OCI-LY7 (cell line): ENCODE results near the gene PEX3. TPM values are rescaled to one million over a fixed set of nuclear protein-coding genes. Genes with fewer than 3 reads are reported as not detected.
A peak's percentile ranks its signal among the peaks of the same experiment; 100 is the strongest.

Experiments
- BruUV-seq: library from RNA; stranded (reverse); fragments of 400-500 nt; replicated peaks from 2 replicates; lab custom pipeline; 2021; lab: Mats Ljungman, UMichigan
- CTCF ChIA-PET: fragments of 300-600 bp; sonication (Branson Sonifier 250); formaldehyde crosslinking; loops from one replicate; lab custom pipeline; 2022; ENCODE audit warnings: antibody characterized with exemption; ENCODE audit not compliant: unreplicated experiment; lab: Charles Lee
- POLR2A ChIA-PET: fragments of 300-600 bp; sonication (Branson Sonifier 250); formaldehyde crosslinking; loops from one replicate; lab custom pipeline; 2022; ENCODE audit warnings: antibody characterized with exemption; lab: Charles Lee
- DNase-seq: peaks from one replicate; pipeline ENCODE4 v3.0.0-alpha.2; 2015; ENCODE audit warnings: low spot score
- H2AFZ ChIP-seq: fragments of 200-600 bp; sonication (generic), shearing (Covaris generic); 2 replicates; pipeline ENCODE4 v1.6.1; 2014; ENCODE audit warnings: mild to moderate bottlenecking, antibody characterized with exemption, low read length, moderate library complexity
- H3K27ac ChIP-seq: fragments of 200-600 bp; sonication (generic); 2 replicates; pipeline ENCODE4 v1.5.1; 2014; ENCODE audit warnings: mixed run types, low read depth, mild to moderate bottlenecking, moderate library complexity, low read length, inconsistent platforms; ENCODE audit not compliant: poor library complexity, severe bottlenecking
- H3K36me3 ChIP-seq: fragments of 200-600 bp; sonication (generic); 2 replicates; pipeline ENCODE4 v1.6.1; 2014; ENCODE audit warnings: mild to moderate bottlenecking, antibody characterized with exemption, low read length, moderate library complexity, mixed read lengths; ENCODE audit not compliant: insufficient read depth
- H3K4me1 ChIP-seq: fragments of 200-600 bp; sonication (generic); 2 replicates; pipeline ENCODE4 v1.5.1; 2014; ENCODE audit warnings: mild to moderate bottlenecking, low read length; ENCODE audit not compliant: insufficient read depth, poor library complexity, severe bottlenecking
- H3K4me2 ChIP-seq: fragments of 200-600 bp; sonication (generic); 2 replicates; pipeline ENCODE4 v1.6.1; 2014; ENCODE audit warnings: mild to moderate bottlenecking, low read length
- H3K4me3 ChIP-seq: fragments of 200-600 bp; sonication (generic); 2 replicates; pipeline ENCODE4 v1.5.1; 2014; ENCODE audit warnings: mild to moderate bottlenecking, low read depth, low read length; ENCODE audit not compliant: poor library complexity, severe bottlenecking
- H3K79me2 ChIP-seq: fragments of 200-600 bp; sonication (generic); 2 replicates; pipeline ENCODE4 v1.6.1; 2016; ENCODE audit warnings: low read depth, mild to moderate bottlenecking, low read length, moderate library complexity, mixed read lengths; ENCODE audit not compliant: insufficient read depth
- H3K9me2 ChIP-seq: fragments of 200-600 bp; sonication (generic); 2 replicates; pipeline ENCODE4 v1.6.1; 2016; ENCODE audit warnings: mild to moderate bottlenecking, low read length, mixed read lengths; ENCODE audit not compliant: insufficient read depth
- H3K9me3 ChIP-seq: fragments of 200-600 bp; sonication (generic); 2 replicates; pipeline ENCODE4 v1.6.1; 2014; ENCODE audit warnings: mild to moderate bottlenecking, mixed run types, low read length, mixed read lengths
- H4K20me1 ChIP-seq: fragments of 200-600 bp; sonication (generic); 2 replicates; pipeline ENCODE4 v1.6.1; 2014; ENCODE audit warnings: mild to moderate bottlenecking, antibody characterized with exemption, low read length, moderate library complexity, mixed read lengths; ENCODE audit not compliant: insufficient read depth
- CTCF ChIP-seq: fragments of 200-600 bp; sonication (generic); conservative IDR thresholded peaks from 2 replicates; pipeline ENCODE4 v1.5.1; 2014; ENCODE audit warnings: mild to moderate bottlenecking, antibody characterized with exemption, low read length, moderate library complexity, mixed read lengths
- EZH2phosphoT487 ChIP-seq: fragments of 200-600 bp; sonication (generic); IDR thresholded peaks from 2 replicates; pipeline ENCODE4 v1.6.1; 2018; ENCODE audit warnings: low read depth, borderline replicate concordance, mild to moderate bottlenecking, mixed run types, antibody characterized with exemption, low read length, moderate library complexity, mixed read lengths
- intact Hi-C: fragments of 100-400 bp; cut with micrococcal nuclease; formaldehyde crosslinking; loops from one replicate; pipeline ENCODE4 v1.10.0; 2022; ENCODE audit not compliant: unreplicated experiment
- total RNA-seq, 2 experiments: library from RNA; depleted of rRNA in 1 of 2; stranded (reverse); fragments of >200 nt in 1 of 2; shearing (Covaris generic) in 1 of 2; gene quantifications; 2 replicates each; pipeline ENCODE4 v1.2.3, GENCODE V29; 2014 to 2022

PEX3 gene
- total RNA-seq, 2 experiments from 2014 or later = 14.8 to 27.0 TPM

- H3K4me1 ChIP-seq = no peaks in the 10 kb centered on the region
- H3K9me3 ChIP-seq = no peaks in the 10 kb centered on the region
- intact Hi-C loops = loop anchor here (2.0 to 10.0 kb wide), 2 partner anchors 734 to 862 kb away; no protein-coding TSS in a partner anchor
- H3K36me3 ChIP-seq = peaks cover 39% of the 10 kb centered on the region
- no peak overlapping the region for H3K27ac ChIP-seq
- H3K4me3 ChIP-seq = no peak overlapping the region
- no peak overlapping the region for H2AFZ ChIP-seq
- H3K4me2 ChIP-seq = no peak overlapping the region
- H3K79me2 ChIP-seq = no peaks in the 10 kb centered on the region
- ChIA-PET POLR2A (interaction anchor here (0.9 kb wide), 1 partner anchor 319 kb away, joined by 3 read pairs; no protein-coding TSS in a partner anchor), CTCF (interaction anchor here (0.6 to 0.9 kb wide), 2 partner anchors 12 to 20 kb away, joined by 3 to 4 read pairs; no protein-coding TSS in a partner anchor)
- H4K20me1 ChIP-seq = no peaks in the 10 kb centered on the region
- BruUV-seq = TSS peak; percentile 13
- H3K9me2 ChIP-seq = no peaks in the 10 kb centered on the region
- DNase-seq = peak; percentile 65
- TF ChIP-seq CTCF (peak; percentile 87), EZH2phosphoT487 (no peak)
These were observed 23.3 kb upstream of the PEX3 start for GRCh38 chr6:143427109-143427817.

GRCh38 chr6:143429970-143430369 lies 20.6 kb upstream of the PEX3 start:
- Histone ChIP-seq H3K9me2 (no peaks in the 10 kb centered on the region), H3K9me3 (no peaks in the 10 kb centered on the region), H3K79me2 (no peaks in the 10 kb centered on the region), H3K4me2 (no peak overlapping the region), H4K20me1 (no peaks in the 10 kb centered on the region), H3K36me3 (peaks cover 66% of the 10 kb centered on the region), H2AFZ (no peak overlapping the region), H3K4me3 (no peak overlapping the region), H3K27ac (no peak overlapping the region), H3K4me1 (no peaks in the 10 kb centered on the region)
- no peak for DNase-seq
- CTCF ChIA-PET = no interaction called here
- intact Hi-C loops = loop anchor here (10.0 kb wide), 1 partner anchor 865 kb away; no protein-coding TSS in a partner anchor
- no peak for TF ChIP-seq CTCF
- TF ChIP-seq EZH2phosphoT487 = no peak
- BruUV-seq = no TSS peak
- POLR2A ChIA-PET = interaction anchor here (1.8 kb wide), 1 partner anchor 19 kb away, joined by 6 read pairs; no protein-coding TSS in a partner anchor

GRCh38 chr6:143431226-143431625 lies 19.4 kb upstream of the PEX3 start:
- no peak overlapping the region for H3K4me2 ChIP-seq
- no peaks in the 10 kb centered on the region for H3K9me3 ChIP-seq
- no peaks in the 10 kb centered on the region for H4K20me1 ChIP-seq
- no peak for DNase-seq
- BruUV-seq = no TSS peak
- ChIA-PET CTCF (no interaction called here), POLR2A (interaction anchor here (0.6 to 0.8 kb wide), 2 partner anchors 13 to 14 kb away, joined by 3 to 4 read pairs; no protein-coding TSS in a partner anchor)
- no peak overlapping the region for H3K4me3 ChIP-seq
- H3K79me2 ChIP-seq = no peaks in the 10 kb centered on the region
- no peak overlapping the region for H2AFZ ChIP-seq
- TF ChIP-seq CTCF (no peak), EZH2phosphoT487 (no peak)
- H3K27ac ChIP-seq = no peak overlapping the region
- H3K36me3 ChIP-seq = peaks cover 76% of the 10 kb centered on the region
- intact Hi-C loops = no loop called here
- no peaks in the 10 kb centered on the region for H3K9me2 ChIP-seq
- H3K4me1 ChIP-seq = no peaks in the 10 kb centered on the region
